Small intestine (tissue), 7 donors: ENCODE measurements around the gene SPATA20. TPM values are rescaled to one million over a fixed set of nuclear protein-coding genes. Genes with fewer than 3 reads are reported as not detected.

Source experiments
- DNase-seq, 2 donors: peaks; one replicate each; pipeline versions ENCODE4 v3.0.0 to v3.0.0-alpha.2; 2013
- FAIRE-seq: peaks from 2 replicates; lab custom pipeline; 2012; peaks lifted over from hg19 to GRCh38; lab: Jason Lieb, UNC
- H3K27ac ChIP-seq, 3 donors: one replicate each; pipeline ENCODE4 v1.5.1; 2013; ENCODE audit warnings: low read length in 2 of 3, mild to moderate bottlenecking in 2 of 3, control low read depth in 1 of 3, inconsistent platforms in 1 of 3, low read depth in 1 of 3, moderate library complexity in 1 of 3
- H3K27me3 ChIP-seq, 3 donors: one replicate each; pipeline ENCODE4 v1.6.1; 2013; ENCODE audit warnings: low read length in 3 of 3, inconsistent platforms in 1 of 3; ENCODE audit not compliant: control insufficient read depth in 3 of 3, insufficient read depth in 3 of 3
- H3K36me3 ChIP-seq, 3 donors: one replicate each; pipeline ENCODE4 v1.6.1; 2013; ENCODE audit warnings: low read length in 3 of 3, inconsistent platforms in 1 of 3, low read depth in 1 of 3, mild to moderate bottlenecking in 1 of 3, moderate library complexity in 1 of 3; ENCODE audit not compliant: control insufficient read depth in 3 of 3, insufficient read depth in 2 of 3
- H3K4me1 ChIP-seq, 3 donors: one replicate each; pipeline ENCODE4 v1.6.1; 2013; ENCODE audit warnings: low read length in 2 of 3, inconsistent platforms in 1 of 3, low read depth in 1 of 3, mild to moderate bottlenecking in 1 of 3, moderate library complexity in 1 of 3; ENCODE audit not compliant: control insufficient read depth in 3 of 3, insufficient read depth in 2 of 3
- H3K4me3 ChIP-seq, 3 donors: one replicate each; pipeline ENCODE4 v1.5.1; 2013; ENCODE audit warnings: low read length in 3 of 3, control low read depth in 1 of 3, inconsistent platforms in 1 of 3, low read depth in 1 of 3, mild to moderate bottlenecking in 1 of 3, moderate library complexity in 1 of 3
- H3K9me3 ChIP-seq, 2 donors: one replicate each; pipeline ENCODE4 v1.6.1; 2013; ENCODE audit warnings: low read depth in 1 of 2, low read length in 1 of 2; ENCODE audit not compliant: control insufficient read depth in 2 of 2, insufficient read depth in 1 of 2
- WGBS, 3 donors: extraction: QIAGEN DNeasy Blood & Tissue Kit; methylation state at CpG; one replicate each; pipeline ENCODE4 v1.1.7; 2013; 5-methylcytosine and 5-hydroxymethylcytosine counted together
- polyA plus RNA-seq, 4 donors: library from polyadenylated mRNA; stranded (reverse) in 3 of 4; unstranded in 1 of 4; fragments of 200-250 nt in 3 of 4; fragments of 120-200 nt in 1 of 4; gene quantifications; one replicate each; pipeline versions ENCODE4 v1.2.1 to v1.2.3, GENCODE V29; 2013
- donor health status: healthy with polysubstance abuse.
- donor health status: control.
- donor health status: control.
- donor health status: Bipolar disorder and iron deficiency.
- donor health status: healthy.

The SPATA20 gene
- polyA plus RNA-seq, 4 donors = 7.0 to 67.0 (median 23.6) TPM

- Histone ChIP-seq H3K4me3 (no peak overlapping the region), H3K4me1 (peaks cover 0 to 6% (median 0%) of the 10 kb centered on the region in 3 donors), H3K36me3 (no peaks in the 10 kb centered on the region), H3K27ac (no peak overlapping the region), H3K27me3 (peaks cover 0 to 11% (median 0%) of the 10 kb centered on the region in 3 donors), H3K9me3 (peaks cover 0 to 8% of the 10 kb centered on the region in 2 donors)
- FAIRE-seq (no peak), DNase-seq (no peak)
- WGBS, 3 donors = 77 to 93% (median 82%) methylated on average over 4 of the region's 4 CpGs
These were observed 37.1 kb downstream of the SPATA20 start for GRCh38 chr17:50584116-50584515.

DNA sequence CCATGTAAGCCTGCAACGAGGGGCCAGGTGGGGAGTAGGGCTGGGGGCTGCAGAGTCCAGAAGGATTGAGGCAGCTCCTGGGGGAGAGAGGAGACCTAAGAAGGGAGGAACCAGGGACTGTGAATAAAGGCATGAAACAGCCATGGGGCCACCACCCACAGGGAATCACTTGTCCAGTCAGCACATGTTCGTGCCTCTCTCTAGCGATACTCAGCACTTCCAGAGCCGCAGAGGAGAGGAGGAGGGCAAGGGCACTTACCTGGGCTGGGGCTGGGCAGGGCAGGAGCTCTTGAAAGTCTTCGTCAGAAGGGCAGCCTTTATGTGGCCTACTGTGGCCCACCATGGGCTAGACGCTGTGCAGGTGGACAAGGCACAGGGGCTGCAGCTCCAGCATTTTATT is 37.8 kb downstream of the SPATA20 start:
- 83 to 90% (median 88%) methylated on average over 6 of the region's 6 CpGs for whole genome bisulfite sequencing, 3 donors
- Histone ChIP-seq H3K27me3 (peaks cover 0 to 11% (median 0%) of the 10 kb centered on the region in 3 donors), H3K4me1 (peaks cover 0 to 6% (median 0%) of the 10 kb centered on the region in 3 donors), H3K4me3 (no peak overlapping the region), H3K27ac (no peak overlapping the region), H3K36me3 (no peaks in the 10 kb centered on the region), H3K9me3 (peaks cover 0 to 8% of the 10 kb centered on the region in 2 donors)
- FAIRE-seq = no peak
- no peak for DNase-seq

- FAIRE-seq (no peak), DNase-seq (no peak)
- Histone ChIP-seq H3K4me3 (no peak overlapping the region), H3K27me3 (peaks cover 0 to 11% (median 0%) of the 10 kb centered on the region in 3 donors), H3K4me1 (peaks cover 0 to 6% (median 0%) of the 10 kb centered on the region in 3 donors), H3K9me3 (peaks cover 0 to 8% of the 10 kb centered on the region in 2 donors), H3K27ac (no peak overlapping the region), H3K36me3 (no peaks in the 10 kb centered on the region)
- 77 to 90% (median 82%) methylated on average over 4 of the region's 4 CpGs for WGBS, 3 donors
These were observed 38.4 kb downstream of the SPATA20 start for GRCh38 chr17:50585346-50585745.

DNA sequence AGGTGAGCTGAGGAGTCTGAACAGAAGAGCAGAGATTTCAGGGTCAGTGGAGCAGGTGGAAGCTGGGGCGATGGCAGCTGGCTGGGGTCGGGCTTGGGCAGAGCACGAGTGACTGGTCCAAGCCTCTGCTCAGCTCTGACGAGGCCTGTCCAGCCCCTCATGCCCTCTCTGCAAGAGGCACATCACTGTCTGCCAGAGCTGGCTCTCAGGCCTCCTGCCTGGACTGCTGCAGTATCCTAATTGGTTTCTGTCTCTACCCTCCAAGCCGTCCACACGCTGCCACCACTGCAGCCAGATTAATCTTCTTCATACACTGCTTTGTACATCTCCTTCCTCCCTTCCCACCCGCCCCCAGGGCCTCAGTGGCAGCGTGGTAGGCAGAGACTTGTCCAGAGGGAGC is 38.9 kb downstream of the SPATA20 start:
- Histone ChIP-seq H3K9me3 (peaks cover 0 to 8% of the 10 kb centered on the region in 2 donors), H3K27me3 (peaks cover 0 to 11% (median 0%) of the 10 kb centered on the region in 3 donors), H3K36me3 (peaks cover 0 to 2% (median 0%) of the 10 kb centered on the region in 3 donors), H3K4me3 (no peak overlapping the region), H3K4me1 (peaks cover 0 to 6% (median 0%) of the 10 kb centered on the region in 3 donors), H3K27ac (no peak overlapping the region)
- WGBS, 3 donors = 65 to 81% (median 77%) methylated on average over 8 of the region's 8 CpGs
- DNase-seq (no peak), FAIRE-seq (no peak)

- Histone ChIP-seq H3K4me3 (no peak overlapping the region), H3K36me3 (peaks cover 0 to 2% (median 0%) of the 10 kb centered on the region in 3 donors), H3K9me3 (peaks cover 0 to 6% of the 10 kb centered on the region in 2 donors), H3K27me3 (peaks cover 0 to 11% (median 0%) of the 10 kb centered on the region in 3 donors), H3K27ac (no peak overlapping the region), H3K4me1 (peaks cover 0 to 6% (median 0%) of the 10 kb centered on the region in 3 donors)
- 87 to 88% (median 88%) methylated on average over 9 of the region's 9 CpGs for WGBS, 3 donors
- FAIRE-seq (no peak), DNase-seq (no peak)
These were observed 39.7 kb downstream of the SPATA20 start for GRCh38 chr17:50586421-50587247.

- Histone ChIP-seq H3K4me1 (peaks cover 0 to 6% (median 0%) of the 10 kb centered on the region in 3 donors), H3K27ac (no peak overlapping the region), H3K27me3 (peaks cover 0 to 11% (median 0%) of the 10 kb centered on the region in 3 donors), H3K9me3 (no peaks in the 10 kb centered on the region), H3K36me3 (peaks cover 0 to 2% (median 0%) of the 10 kb centered on the region in 3 donors), H3K4me3 (no peak overlapping the region)
- no peak for DNase-seq
- WGBS, 3 donors = 79 to 88% (median 81%) methylated on average over 9 of the region's 9 CpGs
- no peak for FAIRE-seq
These were observed 40.6 kb downstream of the SPATA20 start for GRCh38 chr17:50587571-50587970.

GRCh38 chr17:50588391-50589049 is 41.5 kb downstream of the SPATA20 start:
- H3K4me1 ChIP-seq = peaks cover 0 to 6% (median 0%) of the 10 kb centered on the region in 3 donors
- H3K9me3 ChIP-seq = no peaks in the 10 kb centered on the region
- H3K27ac ChIP-seq = no peak overlapping the region
- H3K36me3 ChIP-seq = peaks cover 0 to 2% (median 0%) of the 10 kb centered on the region in 3 donors
- peaks cover 0 to 11% (median 0%) of the 10 kb centered on the region in 3 donors for H3K27me3 ChIP-seq
- DNase-seq (no peak), FAIRE-seq (no peak)
- WGBS, 3 donors = 43 to 63% (median 57%) methylated on average over 18 of the region's 18 CpGs
- no peak overlapping the region for H3K4me3 ChIP-seq

DNA sequence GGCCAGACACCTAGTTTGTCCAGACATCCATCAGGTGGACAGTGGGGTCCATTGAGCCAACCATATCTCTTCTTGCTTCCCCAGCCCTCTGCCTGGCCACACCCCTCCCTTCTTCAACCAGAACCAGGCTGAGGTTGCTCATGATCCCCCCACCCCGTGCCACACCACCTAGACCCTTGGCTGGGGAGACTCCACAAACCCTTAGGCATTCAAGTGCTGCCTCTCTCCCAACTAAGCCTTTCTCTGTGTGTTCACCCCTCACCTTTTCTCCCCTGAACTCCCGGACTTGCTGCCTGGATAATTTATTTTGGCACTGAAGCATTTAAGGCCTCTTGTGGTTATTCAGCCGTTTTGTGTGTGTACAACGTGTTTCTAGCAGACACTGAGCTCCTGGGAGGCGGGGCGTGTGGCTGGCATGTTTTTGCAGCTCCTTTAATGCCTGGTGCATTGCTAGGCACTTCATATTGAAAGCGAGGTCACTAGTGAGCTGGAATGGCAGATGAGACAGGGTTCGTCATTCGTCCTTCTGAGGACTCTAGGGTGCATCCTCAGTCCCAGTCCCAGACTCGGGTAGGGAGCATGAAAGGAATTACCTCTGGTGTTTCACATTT is 42.2 kb downstream of the SPATA20 start:
- no peak overlapping the region for H3K4me3 ChIP-seq
- WGBS, 3 donors = 54 to 62% (median 59%) methylated on average over 10 of the region's 10 CpGs
- FAIRE-seq = no peak

More for the DNA sequence above, 42.2 kb downstream of the SPATA20 start:
- no peak for DNase-seq
- Histone ChIP-seq H3K27ac (no peak overlapping the region), H3K4me1 (peaks cover 0 to 6% (median 0%) of the 10 kb centered on the region in 3 donors), H3K36me3 (peaks cover 0 to 2% (median 0%) of the 10 kb centered on the region in 3 donors), H3K27me3 (peaks cover 0 to 6% (median 0%) of the 10 kb centered on the region in 3 donors), H3K9me3 (no peaks in the 10 kb centered on the region)
